NOMO-1 (cell line): ENCODE measurements around the gene PTPMT1.

Experiments used
- DNase-seq, 2 experiments: peaks; one replicate each; lab custom pipeline; 2025; ENCODE audit not compliant: unreplicated experiment in 2 of 2; lab: John Stamatoyannopoulos, UW

The PTPMT1 gene

GRCh38 chr11:47605921-47606320 lies 40.5 kb downstream of the PTPMT1 start:
- no peak for DNase-seq

DNA sequence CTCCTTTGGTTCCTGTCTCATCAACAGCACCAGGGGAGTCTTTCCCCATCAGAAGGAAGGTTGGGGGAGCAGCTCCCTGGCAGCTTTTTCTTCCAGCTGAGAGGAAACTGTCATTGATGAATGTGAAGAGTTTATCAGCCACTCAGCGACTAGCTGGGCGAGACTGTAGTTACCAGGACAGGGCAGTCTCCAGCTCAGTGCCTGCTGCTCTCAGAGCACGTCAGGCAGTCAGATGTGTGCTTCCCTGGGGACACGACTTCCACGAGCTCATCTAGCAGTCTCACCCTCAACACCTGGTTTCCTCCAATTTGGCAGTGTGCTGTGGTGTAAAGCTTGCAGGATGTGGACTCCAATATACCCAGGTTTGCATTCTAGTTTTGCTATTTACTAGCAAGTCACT lies 41.3 kb downstream of the PTPMT1 start:
- no peak for DNase-seq

DNA sequence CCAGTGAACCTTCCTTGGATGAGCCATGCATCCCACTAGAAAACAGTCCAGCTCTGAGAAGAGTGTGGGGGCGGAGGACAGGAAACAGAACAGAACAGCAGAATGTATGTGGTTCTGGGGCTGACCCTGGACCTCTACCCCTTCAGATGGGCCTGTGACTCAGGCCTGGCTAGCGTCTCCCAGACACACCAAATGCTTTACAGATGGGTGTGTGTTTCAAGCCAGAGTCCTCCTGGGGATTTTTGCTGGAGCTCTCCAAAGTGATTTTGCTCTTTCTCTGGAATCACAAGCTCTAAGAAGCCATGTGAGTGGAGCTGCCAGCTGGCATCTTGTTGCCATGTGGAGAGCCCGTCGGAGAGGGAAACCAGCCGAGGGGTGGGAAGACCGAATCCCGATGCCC lies 42.0 kb downstream of the PTPMT1 start:
- no peak for DNase-seq

GRCh38 chr11:47609675-47610074 lies 44.3 kb downstream of the PTPMT1 start:
- DNase-seq: no peak

- peak; percentile 40 to 93 for DNase-seq
These were observed 46.0 kb downstream of the PTPMT1 start for GRCh38 chr11:47611348-47611794.

DNA sequence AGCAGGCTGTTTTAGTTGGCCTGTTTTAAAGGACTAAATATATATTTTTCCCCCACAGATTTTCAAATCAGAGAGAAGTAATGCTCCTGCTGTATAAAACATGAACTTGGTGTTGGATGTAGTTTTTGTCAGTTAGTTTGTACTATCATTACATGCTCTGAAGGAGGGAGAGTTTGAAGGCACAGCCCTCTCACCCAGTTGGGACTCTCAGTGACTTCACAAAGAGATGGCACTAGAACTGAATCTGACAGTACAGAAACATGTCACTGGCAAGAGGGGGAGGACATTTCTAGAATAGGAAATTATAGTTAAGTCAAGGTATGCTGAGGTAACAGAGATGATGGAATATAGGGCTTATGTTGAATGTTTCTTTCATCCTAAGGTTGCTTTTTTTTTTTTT lies 49.9 kb downstream of the PTPMT1 start:
- no peak for DNase-seq

DNA sequence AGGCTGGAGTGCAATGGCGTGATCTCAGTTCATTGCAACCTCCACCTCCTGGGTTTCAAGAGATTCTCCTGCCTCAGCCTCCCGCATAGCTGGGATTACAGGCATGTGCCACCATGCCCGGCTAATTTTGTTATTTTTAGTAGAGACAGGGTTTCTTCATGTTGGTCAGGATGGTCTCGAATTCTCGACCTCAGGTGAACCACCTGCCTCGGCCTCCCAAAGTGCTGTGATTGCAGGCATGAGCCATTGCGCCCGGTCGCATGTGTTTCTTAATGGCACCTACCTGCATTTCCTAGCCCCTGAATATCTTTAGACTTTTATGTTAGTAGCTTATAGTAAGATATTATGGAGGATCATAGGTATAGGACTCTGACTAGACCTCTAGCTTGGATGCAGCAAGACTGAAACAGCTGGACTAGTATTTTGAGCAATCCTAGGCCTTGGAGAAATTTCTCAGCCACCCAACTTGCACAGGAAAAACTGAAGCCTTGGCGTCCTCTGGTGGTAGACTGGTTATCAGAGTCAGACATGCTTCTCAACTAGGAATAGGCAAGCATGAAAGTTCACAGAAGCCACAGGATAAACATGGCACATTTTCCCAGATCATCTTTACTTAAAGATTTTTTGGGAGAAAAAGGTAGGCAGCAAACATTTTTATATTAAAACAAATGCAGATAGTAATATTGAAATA lies 51.5 kb downstream of the PTPMT1 start:
- DNase-seq: peak; percentile 64 to 67

DNA sequence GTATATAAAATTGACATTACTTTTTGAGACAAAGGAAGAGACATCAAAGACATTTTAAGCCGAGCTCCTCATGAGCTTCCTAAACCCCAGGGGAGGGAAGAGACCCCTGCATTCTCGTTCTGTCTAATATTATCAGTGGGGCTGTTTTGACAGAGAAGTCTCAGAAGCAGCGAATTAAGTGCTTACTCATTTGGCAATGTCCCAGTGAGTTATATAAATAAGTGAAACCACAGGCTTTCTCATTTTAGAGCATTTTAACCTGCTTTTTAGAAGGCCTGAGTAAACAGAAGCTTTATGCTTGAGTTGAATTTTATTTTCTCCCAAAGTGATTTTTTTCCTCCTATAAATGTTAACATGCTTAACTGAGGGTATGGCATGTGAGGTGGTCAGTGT lies 52.0 kb downstream of the PTPMT1 start:
- DNase-seq: no peak

DNA sequence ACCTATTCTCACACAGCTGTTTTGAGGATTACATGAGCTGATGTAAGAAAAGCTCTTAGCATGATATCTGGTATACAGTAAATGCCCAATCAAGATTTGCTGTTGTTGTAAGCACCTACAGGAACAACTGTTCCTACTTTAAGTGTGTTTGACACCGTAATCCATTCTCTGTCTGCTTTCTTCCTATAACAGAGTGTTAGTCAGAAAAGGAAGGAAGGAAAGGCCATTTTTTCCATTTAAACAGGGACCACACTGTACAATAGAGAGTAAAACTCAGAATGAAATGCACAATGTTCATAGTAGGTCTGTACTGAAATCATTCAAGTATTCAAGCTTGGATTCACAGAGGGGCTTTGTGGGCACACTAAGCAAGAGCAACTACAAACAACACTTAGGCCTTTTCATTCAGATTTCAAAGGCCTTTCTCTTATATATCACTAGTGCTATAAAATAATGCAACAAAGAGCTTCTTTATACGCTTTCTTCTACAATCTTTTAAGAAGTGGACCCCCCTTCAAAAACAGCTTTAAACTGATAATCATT lies 55.5 kb downstream of the PTPMT1 start:
- no peak for DNase-seq
